Activated T-helper 2 cell treated with anti-CD3 and anti-CD28 coated beads, Interferon-gamma antibody, Interleukin-2, Interleukin-4, amounts not matched to agents 10 μg/mL and 5 μg/mL and 100 μg/mL, durations not matched to agents 14 hours and 24 hours and 36 hours (primary cell): ENCODE results near the gene TEAD2. TPM values are rescaled to one million over a fixed set of nuclear protein-coding genes. Genes with fewer than 3 reads are reported as not detected.

ENCODE experiments used
- DNase-seq: peaks from one replicate; pipeline ENCODE4 v3.0.0; 2021; ENCODE audit warnings: low spot score
- H3K27ac Mint-ChIP-seq: one replicate; pipeline ENCODE4 v1.8.0; 2021; ENCODE audit warnings: mixed read lengths
- H3K27me3 Mint-ChIP-seq: one replicate; pipeline ENCODE4 v1.8.0; 2021; ENCODE audit warnings: low read depth, mixed read lengths
- H3K36me3 Mint-ChIP-seq: one replicate; pipeline ENCODE4 v1.8.0; 2021; ENCODE audit warnings: low read depth, mixed read lengths
- H3K4me1 Mint-ChIP-seq: one replicate; pipeline ENCODE4 v1.8.0; 2021; ENCODE audit warnings: low read depth, mixed read lengths
- H3K4me3 Mint-ChIP-seq: one replicate; pipeline ENCODE4 v1.8.0; 2021; ENCODE audit warnings: low read depth, mild to moderate bottlenecking, moderate library complexity, mixed read lengths
- H3K9me3 Mint-ChIP-seq: one replicate; pipeline ENCODE4 v1.8.0; 2021; ENCODE audit warnings: mixed read lengths
- intact Hi-C: fragments of 100-400 bp; cut with micrococcal nuclease; formaldehyde crosslinking; loops from one replicate; pipeline ENCODE4 v1.15.1; 2023
- total RNA-seq: library from RNA; stranded (reverse); gene quantifications from 2 replicates; pipeline ENCODE4 v1.2.3, GENCODE V29; 2022

TEAD2 gene
- total RNA-seq, 1 donor from 2014 or later, result not detected

DNA sequence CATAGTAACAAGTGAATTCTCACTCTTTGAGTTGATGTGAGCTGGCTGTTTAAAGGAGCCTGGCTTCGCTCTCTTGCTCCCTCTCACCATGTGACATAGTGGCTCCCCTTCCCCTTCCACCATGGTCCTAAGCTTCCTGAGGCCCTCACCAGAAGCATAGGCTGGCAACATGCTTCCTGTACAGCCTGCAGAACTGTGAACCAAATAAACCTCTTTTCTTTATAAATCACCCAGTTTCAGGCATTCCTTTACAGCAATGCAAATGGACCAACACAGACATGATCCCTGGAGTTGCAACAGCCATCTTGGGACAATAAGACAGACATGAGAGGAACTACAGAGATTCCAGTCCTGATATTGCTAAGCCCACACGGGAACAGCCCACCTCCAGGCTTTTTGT is 12.6 kb downstream of the TEAD2 start:
- Mint-ChIP-seq H3K36me3 (no peaks in the 10 kb centered on the region), H3K27ac (no peak overlapping the region), H3K4me1 (no peaks in the 10 kb centered on the region), H3K9me3 (no peaks in the 10 kb centered on the region), H3K4me3 (no peak overlapping the region), H3K27me3 (peaks cover 7% of the 10 kb centered on the region)
- intact Hi-C loops, result no loop called here
- no peak for DNase-seq

DNA sequence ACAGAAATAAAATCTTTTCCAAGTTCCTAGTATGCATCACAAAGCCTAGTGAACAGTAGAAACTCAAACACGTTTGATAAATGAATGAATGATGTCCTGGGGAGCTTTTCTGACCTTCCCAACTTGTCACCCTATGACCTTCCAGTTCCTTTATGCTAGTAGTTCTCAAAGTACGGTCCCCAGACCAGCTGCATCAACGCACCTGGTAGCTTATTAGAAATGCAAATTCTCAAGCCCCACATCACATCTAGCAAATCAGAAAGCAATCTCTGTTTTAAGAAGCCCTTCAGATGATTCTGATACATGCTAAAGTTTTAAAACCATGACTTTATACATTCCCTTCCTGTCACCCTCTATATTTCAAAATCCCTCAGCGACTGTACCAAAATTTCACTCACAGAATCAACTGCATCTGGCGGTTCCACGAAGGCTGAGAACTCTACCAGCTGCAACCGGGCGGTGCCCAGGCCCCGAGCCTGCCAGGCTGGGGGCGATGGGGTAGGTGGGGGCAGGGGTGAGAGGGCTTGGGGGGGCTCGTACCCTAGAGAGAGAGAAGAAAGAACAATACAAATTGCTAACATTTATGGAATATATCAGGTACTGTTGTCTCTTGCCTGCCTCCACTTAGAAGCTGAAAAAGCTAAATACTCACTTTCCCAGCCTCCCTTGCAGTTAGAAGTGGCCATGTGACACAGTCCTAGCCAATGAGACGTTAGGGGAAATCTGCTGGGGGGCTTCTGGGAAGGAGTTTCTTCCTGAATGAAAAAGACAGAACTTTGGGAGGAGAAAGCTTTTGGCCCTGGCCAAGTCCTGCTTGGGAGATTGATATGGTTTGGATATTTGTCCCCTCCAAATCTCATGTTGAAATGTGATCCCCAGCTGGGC is 13.7 kb downstream of the TEAD2 start:
- DNase-seq, result no peak
- no peaks in the 10 kb centered on the region for H3K36me3 Mint-ChIP-seq
- H3K27ac Mint-ChIP-seq, result no peak overlapping the region
- peaks cover 5% of the 10 kb centered on the region for H3K27me3 Mint-ChIP-seq
- intact Hi-C loops, result no loop called here
- H3K4me3 Mint-ChIP-seq, result no peak overlapping the region
- H3K4me1 Mint-ChIP-seq, result no peaks in the 10 kb centered on the region
- H3K9me3 Mint-ChIP-seq, result no peaks in the 10 kb centered on the region

DNA sequence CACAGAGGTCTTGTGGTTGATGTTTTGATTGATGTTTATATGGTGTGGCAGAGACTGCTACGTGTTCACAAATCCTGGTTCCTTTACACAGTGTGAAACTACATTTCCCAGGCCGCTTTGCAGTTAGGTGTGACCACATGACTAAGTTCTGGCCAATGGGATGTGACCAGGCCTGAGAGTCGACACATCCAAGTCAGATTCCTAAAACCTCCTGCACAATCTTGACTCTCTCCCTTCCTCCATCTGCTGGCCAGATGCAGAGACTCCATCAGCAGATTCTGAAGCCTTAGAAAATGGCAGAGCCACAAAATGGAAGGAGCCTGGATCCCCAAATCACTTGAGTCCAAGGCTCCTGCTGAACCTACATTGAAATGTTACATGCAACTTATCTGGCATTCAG is 14.4 kb downstream of the TEAD2 start:
- Mint-ChIP-seq H3K36me3 (no peaks in the 10 kb centered on the region), H3K27me3 (peaks cover 2% of the 10 kb centered on the region), H3K4me3 (no peak overlapping the region), H3K4me1 (no peaks in the 10 kb centered on the region), H3K9me3 (no peaks in the 10 kb centered on the region), H3K27ac (no peak overlapping the region)
- intact Hi-C loops, result no loop called here
- no peak for DNase-seq

DNA sequence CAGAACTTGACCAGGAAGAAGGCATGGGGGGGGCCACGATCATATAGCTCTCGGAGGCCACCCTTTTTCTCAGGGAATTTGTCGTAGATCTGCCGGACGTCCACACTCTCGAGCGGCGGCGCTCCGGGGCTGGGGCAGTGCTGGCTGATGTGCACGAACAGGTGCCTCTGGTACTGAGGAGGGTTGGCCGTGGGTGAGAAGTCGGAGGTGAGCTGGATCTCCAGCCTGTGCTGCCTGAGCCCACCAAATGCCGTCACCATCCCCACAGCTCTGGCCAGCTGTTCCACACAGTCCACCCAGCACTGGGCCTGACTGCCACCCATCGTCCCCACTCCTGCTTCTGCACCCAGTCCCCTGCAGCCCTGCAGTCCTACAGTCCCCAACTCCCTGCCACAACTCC is 15.0 kb downstream of the TEAD2 start:
- intact Hi-C loops, result no loop called here
- H3K9me3 Mint-ChIP-seq, result no peaks in the 10 kb centered on the region
- no peak for DNase-seq
- peaks cover 2% of the 10 kb centered on the region for H3K27me3 Mint-ChIP-seq
- H3K36me3 Mint-ChIP-seq, result no peaks in the 10 kb centered on the region
- no peak overlapping the region for H3K4me3 Mint-ChIP-seq
- no peaks in the 10 kb centered on the region for H3K4me1 Mint-ChIP-seq
- no peak overlapping the region for H3K27ac Mint-ChIP-seq

DNA sequence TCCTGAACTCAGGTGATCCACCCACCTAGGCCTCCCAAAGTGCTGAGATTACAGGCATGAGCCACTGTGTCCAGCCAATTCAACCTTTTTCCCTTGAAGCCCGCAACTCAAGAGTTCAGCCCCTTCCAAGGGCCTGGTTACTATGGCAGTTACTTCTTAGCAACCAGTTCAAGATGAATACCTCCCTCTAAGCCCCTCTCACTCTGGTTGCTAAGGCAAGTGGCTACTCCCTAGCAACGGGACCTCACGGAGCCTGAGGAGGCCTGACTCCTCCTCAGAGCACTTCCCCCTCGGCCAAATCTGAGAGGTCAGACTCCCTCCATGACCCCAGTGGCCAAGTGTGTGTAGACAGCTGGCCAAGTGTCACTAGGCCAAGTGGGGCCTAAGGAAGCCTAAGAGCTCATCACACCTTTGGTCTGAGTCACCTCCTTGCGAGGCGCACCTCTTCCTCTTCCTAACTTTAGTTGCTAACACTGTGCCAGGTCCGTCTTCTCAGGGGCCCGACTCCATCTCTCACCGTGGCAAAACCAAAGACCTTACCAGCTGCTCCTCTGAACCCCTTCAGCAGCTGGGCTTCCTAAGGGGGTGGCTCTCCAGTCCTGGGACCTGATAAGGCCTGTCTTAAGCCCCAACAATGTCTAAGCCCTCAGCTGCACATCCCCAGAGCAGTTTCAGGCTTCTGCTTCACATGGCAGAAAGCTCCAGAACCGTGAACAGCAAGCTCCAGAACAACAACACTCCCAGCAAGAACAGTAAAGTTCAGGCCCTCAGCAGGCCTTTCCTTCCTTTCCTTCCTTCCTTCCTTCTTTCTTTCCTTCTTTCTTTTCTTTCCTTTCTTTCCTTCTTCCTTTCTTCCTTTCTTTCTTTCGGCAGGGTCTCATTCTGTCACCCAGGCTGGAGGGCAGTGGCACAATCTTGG is 17.5 kb downstream of the TEAD2 start:
- DNase-seq, result no peak
- Mint-ChIP-seq H3K4me3 (no peak overlapping the region), H3K27me3 (no peaks in the 10 kb centered on the region), H3K27ac (no peak overlapping the region), H3K9me3 (no peaks in the 10 kb centered on the region), H3K36me3 (peaks cover 9% of the 10 kb centered on the region), H3K4me1 (peaks cover 3% of the 10 kb centered on the region)
- intact Hi-C loops, result no loop called here

DNA sequence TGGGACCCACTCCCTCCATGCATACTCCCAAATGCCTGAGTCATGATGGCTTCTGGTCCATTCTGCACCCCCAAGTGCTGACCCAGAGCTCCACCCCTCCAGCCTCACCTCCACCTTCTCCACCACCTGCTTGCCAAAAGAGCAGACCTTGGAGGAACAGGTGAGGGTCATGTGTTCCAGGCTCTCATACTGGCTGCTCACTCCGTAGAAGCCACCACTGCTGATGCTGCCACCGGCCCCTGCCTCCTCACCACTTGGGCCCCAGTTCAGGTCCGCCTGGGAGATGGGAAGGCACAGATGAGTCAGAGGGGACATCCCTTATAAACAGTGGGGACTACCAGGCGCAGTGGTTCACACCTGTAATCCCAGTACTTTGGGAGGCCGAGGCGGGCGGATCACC is 19.1 kb downstream of the TEAD2 start:
- Mint-ChIP-seq H3K36me3 (peaks cover 22% of the 10 kb centered on the region), H3K4me1 (peaks cover 8% of the 10 kb centered on the region), H3K4me3 (no peak overlapping the region), H3K27ac (no peak overlapping the region), H3K27me3 (no peaks in the 10 kb centered on the region), H3K9me3 (no peaks in the 10 kb centered on the region)
- intact Hi-C loops, result no loop called here
- DNase-seq, result no peak

DNA sequence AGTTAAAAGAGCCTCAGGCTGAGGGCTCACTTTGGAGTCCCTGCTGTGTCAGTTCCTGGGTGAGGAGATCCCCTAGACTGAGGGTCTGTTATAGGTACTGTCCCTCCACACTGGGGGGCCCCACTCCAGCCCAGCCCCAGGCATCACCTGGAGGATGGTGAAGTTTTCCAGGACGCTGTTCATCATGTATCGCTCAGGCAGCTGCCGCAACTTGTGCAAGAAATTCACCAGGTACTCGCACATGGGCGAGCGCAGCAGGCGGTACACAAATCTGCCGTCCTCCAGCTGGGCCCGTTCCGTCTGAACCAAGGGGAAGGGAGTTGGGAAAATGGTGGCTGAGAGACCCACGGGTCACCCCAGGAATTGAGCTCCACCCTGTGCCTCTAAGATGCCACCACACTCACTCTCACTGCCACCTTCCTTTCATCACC is 19.9 kb downstream of the TEAD2 start:
- peaks cover 30% of the 10 kb centered on the region for H3K36me3 Mint-ChIP-seq
- no peaks in the 10 kb centered on the region for H3K9me3 Mint-ChIP-seq
- DNase-seq, result no peak
- no peaks in the 10 kb centered on the region for H3K27me3 Mint-ChIP-seq
- H3K4me1 Mint-ChIP-seq, result peaks cover 13% of the 10 kb centered on the region
- no peak overlapping the region for H3K27ac Mint-ChIP-seq
- H3K4me3 Mint-ChIP-seq, result no peak overlapping the region
- intact Hi-C loops, result no loop called here

DNA sequence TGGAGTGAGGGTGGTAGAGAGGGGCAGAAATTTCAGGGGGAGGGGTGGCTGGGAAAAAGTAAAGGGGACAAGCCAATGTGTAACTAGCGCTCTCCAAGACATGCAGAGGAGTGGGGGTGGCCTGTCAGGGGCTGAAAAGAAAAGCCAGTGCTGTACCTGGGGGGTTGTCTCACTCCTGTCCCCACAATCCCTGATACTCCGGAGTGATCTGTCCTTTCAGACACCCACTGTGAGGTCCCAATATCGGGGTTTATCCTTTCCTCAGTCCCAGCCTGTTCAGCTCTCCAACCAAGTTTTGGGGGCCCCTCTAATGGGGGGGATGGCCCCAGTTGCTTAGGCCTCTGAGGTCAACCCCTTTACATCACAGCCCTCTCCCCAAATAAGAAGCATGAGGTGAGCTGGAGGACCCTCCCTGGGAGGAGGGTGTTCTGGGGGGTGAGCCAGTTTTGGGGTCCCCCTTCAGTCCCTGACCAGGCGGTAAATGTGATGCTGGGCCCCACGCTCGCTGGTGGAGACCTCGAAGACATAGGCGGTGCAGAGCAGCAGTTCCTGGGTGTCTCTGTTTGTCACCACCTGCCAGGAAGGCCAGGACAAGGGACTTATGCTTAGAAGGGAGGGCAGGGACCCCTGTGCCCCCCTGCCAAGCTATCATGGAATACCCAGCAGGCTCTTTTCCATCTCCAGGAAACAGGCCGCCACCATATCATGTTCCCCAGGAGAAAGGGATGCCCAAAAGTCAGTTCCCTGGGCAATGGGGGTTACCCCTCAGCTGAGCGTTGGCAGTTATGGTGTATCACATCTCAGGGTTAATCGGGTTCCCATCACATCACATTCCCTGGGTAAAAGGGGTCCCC is 21.1 kb downstream of the TEAD2 start:
- no peaks in the 10 kb centered on the region for H3K9me3 Mint-ChIP-seq
- no peak overlapping the region for H3K27ac Mint-ChIP-seq
- H3K4me3 Mint-ChIP-seq, result no peak overlapping the region
- peaks cover 37% of the 10 kb centered on the region for H3K36me3 Mint-ChIP-seq
- intact Hi-C loops, result no loop called here
- peaks cover 22% of the 10 kb centered on the region for H3K4me1 Mint-ChIP-seq
- H3K27me3 Mint-ChIP-seq, result no peaks in the 10 kb centered on the region
- DNase-seq, result no peak

DNA sequence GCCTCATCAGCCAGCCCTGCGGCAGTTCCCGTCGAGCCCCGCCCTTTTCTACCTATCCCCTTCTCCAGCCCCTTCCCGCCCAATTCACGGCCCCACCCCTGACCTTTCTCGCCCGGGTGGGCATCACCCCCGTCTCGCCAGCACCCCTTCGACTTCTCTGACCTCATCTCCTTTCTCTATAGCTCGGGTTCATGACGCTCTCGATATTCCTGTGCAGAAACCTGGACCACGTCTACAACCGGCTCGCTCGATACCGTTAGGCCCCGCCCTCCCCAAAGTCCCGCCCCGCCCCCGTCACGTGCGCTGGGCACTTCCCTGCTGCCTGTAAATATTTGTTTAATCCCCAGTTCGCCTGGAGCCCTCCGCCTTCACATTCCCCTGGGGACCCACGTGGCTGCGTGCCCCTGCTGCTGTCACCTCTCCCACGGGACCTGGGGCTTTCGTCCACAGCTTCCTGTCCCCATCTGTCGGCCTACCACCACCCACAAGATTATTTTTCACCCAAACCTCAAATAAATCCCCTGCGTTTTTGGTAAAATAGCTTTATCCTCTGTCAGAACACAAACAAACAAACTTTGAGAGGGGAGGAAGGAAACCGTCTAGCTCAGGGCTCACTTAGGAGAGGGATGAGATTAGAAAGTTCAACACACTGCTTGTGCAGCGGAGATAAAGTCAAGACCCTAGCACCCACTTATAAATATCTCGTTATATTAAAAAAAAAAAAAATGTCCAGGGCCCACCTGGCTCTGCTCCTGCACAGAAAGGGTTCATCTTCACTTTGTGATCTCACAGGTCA is 21.9 kb downstream of the TEAD2 start:
- peak overlapping the region; percentile 48 for H3K27ac Mint-ChIP-seq
- H3K9me3 Mint-ChIP-seq, result no peaks in the 10 kb centered on the region
- peaks cover 37% of the 10 kb centered on the region for H3K36me3 Mint-ChIP-seq
- no peaks in the 10 kb centered on the region for H3K27me3 Mint-ChIP-seq
- intact Hi-C loops, result no loop called here
- no peak for DNase-seq
- H3K4me3 Mint-ChIP-seq, result no peak overlapping the region
- peaks cover 27% of the 10 kb centered on the region for H3K4me1 Mint-ChIP-seq

DNA sequence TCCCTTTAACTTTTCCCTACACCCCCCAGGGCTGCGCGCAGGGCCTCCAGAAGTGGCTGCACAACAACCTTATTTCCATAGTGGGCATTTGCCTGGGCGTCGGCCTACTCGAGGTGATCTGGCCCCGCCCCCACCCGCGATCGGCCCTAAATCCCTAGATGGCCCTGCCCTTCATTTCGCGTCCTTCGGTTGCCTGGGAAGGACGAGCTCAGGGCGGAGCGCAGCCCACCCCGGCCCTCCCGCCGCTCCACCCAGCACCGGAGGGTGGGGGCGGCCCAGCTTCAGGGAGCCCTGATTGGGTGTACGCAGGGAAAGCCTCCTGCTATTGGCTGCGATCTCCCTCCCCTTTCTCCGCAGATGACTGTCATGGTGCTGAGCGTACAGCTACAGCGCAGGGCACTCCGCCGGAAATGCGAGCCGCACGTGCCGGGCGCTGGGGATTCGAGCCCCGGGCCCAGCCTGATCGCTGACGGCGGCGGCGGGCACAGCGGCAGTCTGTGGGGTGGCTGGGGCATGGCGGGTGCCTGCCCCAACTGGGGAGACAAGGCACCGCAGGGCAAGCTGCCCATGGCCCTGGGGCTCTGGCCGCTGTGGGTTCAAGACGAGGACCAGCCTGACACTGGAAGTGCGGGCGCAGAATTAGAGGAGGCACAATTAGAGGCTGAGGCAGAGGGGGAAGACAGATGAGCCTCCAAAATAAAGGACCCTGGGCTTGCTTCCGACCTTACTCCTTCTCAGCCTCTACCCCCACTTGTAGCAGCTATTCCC is 22.7 kb downstream of the TEAD2 start:
- DNase-seq, result no peak
- Mint-ChIP-seq H3K27ac (no peak overlapping the region), H3K27me3 (no peaks in the 10 kb centered on the region), H3K4me1 (peaks cover 30% of the 10 kb centered on the region), H3K36me3 (peaks cover 37% of the 10 kb centered on the region), H3K9me3 (no peaks in the 10 kb centered on the region), H3K4me3 (no peak overlapping the region)
- intact Hi-C loops, result no loop called here

DNA sequence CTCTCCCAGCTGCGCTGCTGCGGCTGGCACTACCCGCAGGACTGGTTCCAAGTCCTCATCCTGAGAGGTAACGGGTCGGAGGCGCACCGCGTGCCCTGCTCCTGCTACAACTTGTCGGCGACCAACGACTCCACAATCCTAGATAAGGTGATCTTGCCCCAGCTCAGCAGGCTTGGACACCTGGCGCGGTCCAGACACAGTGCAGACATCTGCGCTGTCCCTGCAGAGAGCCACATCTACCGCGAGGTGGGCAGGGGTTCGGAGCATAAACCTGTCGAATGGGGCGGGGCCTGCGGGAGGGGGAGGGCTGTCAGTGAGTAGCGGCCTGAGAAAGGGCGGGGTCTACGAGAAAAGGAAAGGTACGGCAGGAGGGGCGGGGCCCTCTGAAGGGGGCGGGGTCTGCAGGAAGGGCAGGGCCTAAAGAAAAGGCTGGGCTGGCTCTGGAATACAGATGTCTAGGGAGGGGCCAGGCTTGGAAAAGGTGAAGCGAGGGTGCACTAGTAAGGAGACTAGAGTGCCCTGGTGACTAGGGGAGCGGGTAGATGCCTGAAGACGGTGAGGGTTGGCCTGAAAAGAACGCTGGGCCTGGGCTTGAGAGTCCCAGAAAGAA is 23.4 kb downstream of the TEAD2 start:
- peaks cover 37% of the 10 kb centered on the region for H3K36me3 Mint-ChIP-seq
- H3K9me3 Mint-ChIP-seq, result no peaks in the 10 kb centered on the region
- intact Hi-C loops, result no loop called here
- H3K27me3 Mint-ChIP-seq, result no peaks in the 10 kb centered on the region
- H3K4me3 Mint-ChIP-seq, result no peak overlapping the region
- H3K27ac Mint-ChIP-seq, result no peak overlapping the region
- H3K4me1 Mint-ChIP-seq, result peaks cover 35% of the 10 kb centered on the region
- DNase-seq, result no peak
